Right lobe of liver (tissue), 6 donors: ENCODE results near the gene SBF2. TPM values are rescaled to one million over a fixed set of nuclear protein-coding genes. Genes with fewer than 3 reads are reported as not detected.
A peak's percentile ranks its signal among the peaks of the same experiment; 100 is the strongest.

ENCODE experiments used
- ATAC-seq, 4 donors: fragments of 200-7000 bp; cut with Tn5 transposase; one replicate each; pipeline ENCODE4 v1.9.1; 2020; ENCODE audit warnings: mild to moderate bottlenecking in 4 of 4, moderate library complexity in 4 of 4
- DNase-seq, 3 donors: peaks; one replicate each; pipeline ENCODE4 v3.0.0-alpha.2; 2020
- H3K27ac ChIP-seq, 3 donors: fragments of 200-600 bp; one replicate each; pipeline ENCODE4 v1.8.0; 2022
- H3K27me3 ChIP-seq, 2 donors: fragments of 200-600 bp; one replicate each; pipeline ENCODE4 v1.8.0; 2022
- H3K36me3 ChIP-seq, 4 donors: fragments of 200-600 bp; sonication (generic) in 1 of 4; one replicate each; pipeline versions ENCODE4 v1.5.1 to v1.8.0; 2017 to 2022; ENCODE audit warnings: control low read depth in 1 of 4
- H3K4me1 ChIP-seq, 4 donors: fragments of 200-600 bp; sonication (generic) in 1 of 4; one replicate each; pipeline versions ENCODE4 v1.5.1 to v1.8.0; 2017 to 2022; ENCODE audit warnings: control low read depth in 1 of 4
- H3K4me3 ChIP-seq, 3 donors: fragments of 200-600 bp; one replicate each; pipeline ENCODE4 v1.8.0; 2022
- H3K9me3 ChIP-seq, 4 donors: fragments of 200-600 bp; sonication (generic) in 1 of 4; one replicate each; pipeline versions ENCODE4 v1.5.1 to v1.8.0; 2017 to 2022; ENCODE audit warnings: control low read depth in 1 of 4
- CTCF ChIP-seq, 4 donors: fragments of 200-600 bp in 3 of 4; fragments of 450-650 bp in 1 of 4; IDR thresholded peaks; one replicate each; pipeline versions ENCODE4 v1.5.1 to v1.8.0; 2016 to 2022; ENCODE audit warnings: antibody characterized with exemption in 4 of 4, mild to moderate bottlenecking in 2 of 4
- POLR2A ChIP-seq: fragments of 450-650 bp; IDR thresholded peaks from one replicate; pipeline ENCODE4 v1.6.1; 2017; ENCODE audit warnings: antibody characterized with exemption, mild to moderate bottlenecking
- WGBS: methylation state at CpG from one replicate; pipeline ENCODE4 v1.1.6; 2018; ENCODE audit warnings: low coverage, low lambda C conversion rate; ENCODE audit not compliant: insufficient coverage; ENCODE audit errors: missing lambda C conversion rate; 5-methylcytosine and 5-hydroxymethylcytosine counted together
- intact Hi-C, 2 donors: fragments of 100-400 bp; cut with DNase I; formaldehyde crosslinking; loops; one replicate each; pipeline versions ENCODE4 v1.11.2 to v1.14.1; 2022
- total RNA-seq, 6 experiments: library from RNA; depleted of rRNA in 2 of 6; stranded (reverse); fragments of >200 nt in 2 of 6; fragmentation: NEBNext Ultra II Directional in 3 of 6; extraction: Animal tissue kit (Norgen Biotek cat#: 25700) in 3 of 6; gene quantifications; one replicate each; pipeline versions ENCODE4 v1.1.0 to v1.2.4, GENCODE V29; 2016 to 2023
- donor health status: DM: no; HTN: yes; CAD: no.
- donor health status: DM: no; HTN: no; CAD: no.
- donor health status: DM: no; HTN: no; CAD: no.
- donor health status: DM: no; HTN: yes; CAD: no.
- donor health status: DM: no; HTN: yes; CAD: no.

Gene SBF2
- total RNA-seq, 6 experiments from 2014 or later: 13.7 to 28.4 (median 21.3) TPM

GRCh38 chr11:9758637-9759518, 535.1 kb downstream of the SBF2 start:
- 29% methylated on average over 23 of the region's 58 CpGs for WGBS
- H3K4me3 ChIP-seq: peak overlapping the region; percentile 59 to 81 (median 76)
- ATAC-seq (peak; percentile 76 to 85 (median 78)), DNase-seq (peak; percentile 73 to 79 (median 79))
- H3K4me1 ChIP-seq: peaks cover 0 to 6% (median 3%) of the 10 kb centered on the region in 4 donors
- H3K27ac ChIP-seq: peak overlapping the region; percentile 60 to 77 (median 74)
- TF ChIP-seq POLR2A: no peak
- peak in 2 of 4 donors; percentile 1 to 14 for TF ChIP-seq CTCF (IDR thresholded peaks at IDR 0.05)
- no peaks in the 10 kb centered on the region for H3K9me3 ChIP-seq
- no peaks in the 10 kb centered on the region for H3K27me3 ChIP-seq
- no peaks in the 10 kb centered on the region for H3K36me3 ChIP-seq
- intact Hi-C loops: loop anchor here in 1 of 2 donors (10.0 kb wide), 1 partner anchor 216 kb away; no protein-coding TSS in a partner anchor

- WGBS: 11% methylated on average over 14 of the region's 64 CpGs
- peak; percentile 84 to 95 (median 90) for ATAC-seq
- DNase-seq: peak; percentile 91 to 95 (median 91)
- Histone ChIP-seq H3K4me3 (peak overlapping the region; percentile 59 to 81 (median 76)), H3K9me3 (no peaks in the 10 kb centered on the region), H3K36me3 (no peaks in the 10 kb centered on the region), H3K4me1 (peaks cover 0 to 6% (median 3%) of the 10 kb centered on the region in 4 donors), H3K27ac (peak overlapping the region; percentile 60 to 77 (median 74)), H3K27me3 (no peaks in the 10 kb centered on the region)
- intact Hi-C loops: loop anchor here in 1 of 2 donors (10.0 kb wide), 1 partner anchor 217 kb away; no protein-coding TSS in a partner anchor
- TF ChIP-seq CTCF (IDR thresholded peaks at IDR 0.05) (peak; percentile 82 to 96 (median 90)), POLR2A (peak; percentile 56)
These were observed 536.0 kb downstream of the SBF2 start for GRCh38 chr11:9757809-9758636.

GRCh38 chr11:9756878-9757277, 537.1 kb downstream of the SBF2 start:
- 100% methylated on average over 1 of the region's 6 CpGs for WGBS
- peaks cover 0 to 6% (median 3%) of the 10 kb centered on the region in 4 donors for H3K4me1 ChIP-seq
- no peaks in the 10 kb centered on the region for H3K36me3 ChIP-seq
- H3K27me3 ChIP-seq: no peaks in the 10 kb centered on the region
- no peak overlapping the region for H3K4me3 ChIP-seq
- DNase-seq: no peak
- ATAC-seq: no peak
- TF ChIP-seq CTCF (IDR thresholded peaks at IDR 0.05) (no peak), POLR2A (no peak)
- intact Hi-C loops: loop anchor here in 1 of 2 donors (10.0 kb wide), 1 partner anchor 218 kb away; no protein-coding TSS in a partner anchor
- H3K27ac ChIP-seq: no peak overlapping the region
- no peaks in the 10 kb centered on the region for H3K9me3 ChIP-seq

- Histone ChIP-seq H3K4me1 (peaks cover 0 to 6% (median 3%) of the 10 kb centered on the region in 4 donors), H3K27ac (no peak overlapping the region), H3K36me3 (no peaks in the 10 kb centered on the region), H3K4me3 (no peak overlapping the region), H3K27me3 (no peaks in the 10 kb centered on the region), H3K9me3 (no peaks in the 10 kb centered on the region)
- WGBS: 93% methylated on average over 3 of the region's 5 CpGs
- DNase-seq (no peak), ATAC-seq (no peak)
- intact Hi-C loops: loop anchor here in 1 of 2 donors (10.0 kb wide), 1 partner anchor 218 kb away; no protein-coding TSS in a partner anchor
- TF ChIP-seq CTCF (IDR thresholded peaks at IDR 0.05) (no peak), POLR2A (no peak)
These were observed 537.6 kb downstream of the SBF2 start for GRCh38 chr11:9756461-9756860.
